ENCODE measurements around the gene GBGT1. TPM values are rescaled to one million over a fixed set of nuclear protein-coding genes. Genes with fewer than 3 reads are reported as not detected.

Gene GBGT1
- total and polyA plus RNA-seq, 4 experiments from 2014 or later: 0.16 to 6.3 (median 2.1) TPM

DNA sequence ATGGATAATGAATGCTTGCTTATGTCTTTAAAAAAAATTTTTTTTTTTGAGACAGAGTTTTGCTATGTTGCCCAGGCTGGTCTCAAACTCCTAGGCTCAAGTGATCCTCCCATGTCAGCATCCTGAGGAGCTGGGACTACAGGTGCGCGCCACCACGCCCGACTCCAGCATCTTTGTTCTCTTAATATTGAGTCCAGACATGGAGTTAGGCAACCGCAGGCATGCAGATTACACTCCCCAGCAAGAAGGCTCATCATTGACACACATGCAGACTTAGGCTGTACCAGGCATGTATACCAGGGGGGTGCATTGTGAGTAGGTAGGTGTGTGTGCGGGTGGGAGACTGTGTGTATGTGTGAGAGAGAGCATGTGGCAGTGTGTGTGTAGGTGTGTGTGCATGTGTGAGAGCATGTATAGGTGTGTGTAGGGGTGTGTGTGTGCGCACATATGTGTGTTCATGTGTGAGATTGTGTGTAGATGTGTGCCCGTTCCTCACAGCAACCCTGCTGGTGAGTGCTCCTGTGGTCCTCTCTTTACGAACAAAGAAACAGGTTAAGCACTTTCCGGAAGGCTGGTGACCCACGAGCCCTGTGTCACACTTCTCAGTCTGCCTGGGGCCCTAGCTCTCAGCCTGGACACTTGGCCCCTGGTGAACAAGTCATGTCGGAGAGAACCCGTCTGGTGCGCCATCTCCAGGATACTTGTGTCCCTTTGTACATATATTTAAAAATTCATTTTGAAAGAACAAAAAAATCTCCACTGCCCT, 39.2 kb upstream of the GBGT1 start:
- no peak overlapping the region for H3K4me3 Mint-ChIP-seq
- Histone ChIP-seq H3K36me3 (ENCODE audit: insufficient read depth, low read length) (no peaks in the 10 kb centered on the region), H3K9me3 (ENCODE audit: control insufficient read depth in 1 of 2, low read length in 2 of 2) (no peaks in the 10 kb centered on the region), H3K4me3 (ENCODE audit: low read length in 2 of 2) (no peak overlapping the region), H3K4me1 (ENCODE audit: insufficient read depth, low read length) (no peaks in the 10 kb centered on the region), H3K27me3 (ENCODE audit: insufficient read depth, low read length) (no peaks in the 10 kb centered on the region), H3K27ac (ENCODE audit: low read depth, low read length) (no peak overlapping the region)
- no peaks in the 10 kb centered on the region for H3K9me3 Mint-ChIP-seq
- DNase-seq: no peak
- H3K36me3 Mint-ChIP-seq: no peaks in the 10 kb centered on the region
- H3K27me3 Mint-ChIP-seq: peaks cover 7 to 16% of the 10 kb centered on the region in 2 donors
- intact Hi-C loops (cut with micrococcal nuclease): no loop called here
- POLR2A ChIA-PET (ENCODE audit: partially characterized antibody): no interaction called here
- peaks cover 2 to 11% (median 4%) of the 10 kb centered on the region in 4 donors for H3K4me1 Mint-ChIP-seq
- CTCF ChIA-PET (ENCODE audit: partially characterized antibody): interaction anchor here (1.4 kb wide), 1 partner anchor 17 kb away, joined by 3 read pairs; no protein-coding TSS in a partner anchor
- H3K27ac Mint-ChIP-seq: no peak overlapping the region

DNA sequence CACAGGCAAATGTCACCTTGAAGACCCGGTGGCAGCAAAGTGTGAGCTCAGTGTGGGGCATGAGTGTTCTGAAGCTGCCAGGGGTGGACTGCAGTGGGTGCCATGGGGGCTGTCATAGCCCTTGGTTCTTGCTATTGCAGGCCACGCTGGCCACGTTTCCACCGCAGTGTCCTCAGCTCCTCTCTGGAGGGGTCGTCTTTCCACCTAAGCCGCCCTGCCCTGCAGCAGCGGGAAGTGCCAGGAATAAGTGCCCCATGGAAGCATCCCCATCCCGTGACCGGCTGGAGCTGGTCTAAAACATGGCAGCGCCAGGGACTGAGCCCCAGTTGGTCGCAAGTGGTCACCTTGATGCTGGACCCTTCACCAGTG, 38.4 kb upstream of the GBGT1 start:
- ChIA-PET POLR2A (ENCODE audit: partially characterized antibody) (interaction anchor here (0.9 kb wide), 1 partner anchor 149 kb away, joined by 3 read pairs; no protein-coding TSS in a partner anchor), CTCF (ENCODE audit: partially characterized antibody) (interaction anchor here (1.4 kb wide), 1 partner anchor 16 kb away, joined by 3 read pairs; no protein-coding TSS in a partner anchor)
- Histone ChIP-seq H3K36me3 (ENCODE audit: insufficient read depth, low read length) (no peaks in the 10 kb centered on the region), H3K4me1 (ENCODE audit: insufficient read depth, low read length) (no peaks in the 10 kb centered on the region), H3K9me3 (ENCODE audit: control insufficient read depth in 1 of 2, low read length in 2 of 2) (no peaks in the 10 kb centered on the region), H3K4me3 (ENCODE audit: low read length in 2 of 2) (no peak overlapping the region), H3K27ac (ENCODE audit: low read depth, low read length) (no peak overlapping the region), H3K27me3 (ENCODE audit: insufficient read depth, low read length) (no peaks in the 10 kb centered on the region)
- Mint-ChIP-seq H3K36me3 (no peaks in the 10 kb centered on the region), H3K27ac (no peak overlapping the region), H3K9me3 (no peaks in the 10 kb centered on the region), H3K4me1 (peaks cover 2 to 11% (median 4%) of the 10 kb centered on the region in 4 donors), H3K27me3 (peaks cover 7 to 16% of the 10 kb centered on the region in 2 donors), H3K4me3 (no peak overlapping the region)
- intact Hi-C loops (cut with micrococcal nuclease): no loop called here
- DNase-seq: no peak

DNA sequence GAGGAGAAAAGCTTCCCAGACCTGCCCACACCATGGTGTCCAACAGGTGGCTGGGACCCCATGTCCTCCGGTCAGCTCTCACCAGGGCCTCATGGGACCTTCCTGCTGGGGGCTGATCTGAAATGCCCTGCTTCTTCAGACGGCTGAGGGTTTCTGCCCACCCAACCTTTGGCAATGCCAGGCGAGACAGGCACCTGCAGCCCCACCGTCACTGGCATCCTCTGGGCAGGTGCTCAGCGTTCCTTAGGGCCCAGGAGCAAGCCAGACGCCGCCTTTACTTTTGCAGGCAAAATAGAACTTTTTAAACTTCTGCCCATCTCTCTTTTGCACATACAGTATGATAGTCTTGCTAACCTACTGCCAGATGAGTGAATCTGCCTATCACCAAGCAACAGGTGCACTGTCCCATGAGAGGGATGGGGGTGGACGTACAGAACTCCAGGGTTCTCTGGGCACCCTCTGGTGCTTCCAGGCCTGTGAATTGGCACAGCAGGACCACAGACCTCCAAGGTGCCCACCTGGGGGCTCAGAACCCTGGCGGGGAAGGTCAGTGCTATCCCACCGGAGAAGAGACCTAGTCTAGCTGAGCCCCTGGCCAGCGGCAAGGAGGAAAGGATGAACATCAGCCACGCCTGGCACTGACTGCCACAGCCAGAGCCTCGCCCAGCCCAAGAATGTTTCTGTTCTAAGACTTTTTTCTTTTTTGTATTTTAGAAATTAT, 37.9 kb upstream of the GBGT1 start:
- Mint-ChIP-seq H3K4me3 (no peak overlapping the region), H3K36me3 (no peaks in the 10 kb centered on the region), H3K27ac (no peak overlapping the region), H3K27me3 (peaks cover 7 to 16% of the 10 kb centered on the region in 2 donors), H3K9me3 (no peaks in the 10 kb centered on the region), H3K4me1 (peaks cover 2 to 11% (median 4%) of the 10 kb centered on the region in 4 donors)
- H3K27ac ChIP-seq (ENCODE audit: low read depth, low read length): no peak overlapping the region
- CTCF ChIA-PET (ENCODE audit: partially characterized antibody): interaction anchor here (1.4 kb wide), 1 partner anchor 16 kb away, joined by 3 read pairs; no protein-coding TSS in a partner anchor
- no peak for DNase-seq
- H3K27me3 ChIP-seq (ENCODE audit: insufficient read depth, low read length): no peaks in the 10 kb centered on the region
- intact Hi-C loops (cut with micrococcal nuclease): no loop called here
- no peaks in the 10 kb centered on the region for H3K4me1 ChIP-seq (ENCODE audit: insufficient read depth, low read length)
- no peaks in the 10 kb centered on the region for H3K36me3 ChIP-seq (ENCODE audit: insufficient read depth, low read length)
- no peaks in the 10 kb centered on the region for H3K9me3 ChIP-seq (ENCODE audit: control insufficient read depth in 1 of 2, low read length in 2 of 2)
- POLR2A ChIA-PET (ENCODE audit: partially characterized antibody): interaction anchor here (0.9 kb wide), 1 partner anchor 149 kb away, joined by 3 read pairs; no protein-coding TSS in a partner anchor
- no peak overlapping the region for H3K4me3 ChIP-seq (ENCODE audit: low read length in 2 of 2)

DNA sequence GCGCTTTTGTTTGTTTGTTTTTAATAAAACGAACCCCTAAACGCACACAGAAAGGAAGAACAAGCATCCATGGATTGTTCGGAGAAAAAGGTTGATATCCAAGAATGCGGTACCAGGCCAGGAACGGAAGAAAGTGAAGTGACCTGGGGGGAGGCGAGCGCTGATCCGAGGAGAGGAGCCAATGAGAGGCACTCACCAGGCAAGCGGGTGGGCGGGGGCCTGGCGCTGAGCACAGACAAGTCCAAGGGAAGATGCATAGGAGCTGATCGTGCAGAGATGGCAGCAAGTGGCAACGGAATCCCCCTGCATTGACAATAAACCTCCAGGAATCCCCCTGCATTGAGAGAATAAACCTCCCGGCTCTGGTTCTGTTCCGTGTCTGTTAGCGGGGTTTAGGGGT, 36.9 kb upstream of the GBGT1 start:
- DNase-seq: no peak
- H3K9me3 Mint-ChIP-seq: no peaks in the 10 kb centered on the region
- H3K4me3 Mint-ChIP-seq: no peak overlapping the region
- H3K36me3 ChIP-seq (ENCODE audit: insufficient read depth, low read length): no peaks in the 10 kb centered on the region
- no peak overlapping the region for H3K27ac ChIP-seq (ENCODE audit: low read depth, low read length)
- ChIA-PET POLR2A (ENCODE audit: partially characterized antibody) (no interaction called here), CTCF (ENCODE audit: partially characterized antibody) (no interaction called here)
- no peak overlapping the region for H3K27ac Mint-ChIP-seq
- no peaks in the 10 kb centered on the region for H3K9me3 ChIP-seq (ENCODE audit: control insufficient read depth in 1 of 2, low read length in 2 of 2)
- H3K4me1 Mint-ChIP-seq: peaks cover 2 to 11% (median 4%) of the 10 kb centered on the region in 4 donors
- no peak overlapping the region for H3K4me3 ChIP-seq (ENCODE audit: low read length in 2 of 2)
- peaks cover 7 to 16% of the 10 kb centered on the region in 2 donors for H3K27me3 Mint-ChIP-seq
- no peaks in the 10 kb centered on the region for H3K4me1 ChIP-seq (ENCODE audit: insufficient read depth, low read length)
- intact Hi-C loops (cut with micrococcal nuclease): no loop called here
- no peaks in the 10 kb centered on the region for H3K27me3 ChIP-seq (ENCODE audit: insufficient read depth, low read length)
- H3K36me3 Mint-ChIP-seq: no peaks in the 10 kb centered on the region

DNA sequence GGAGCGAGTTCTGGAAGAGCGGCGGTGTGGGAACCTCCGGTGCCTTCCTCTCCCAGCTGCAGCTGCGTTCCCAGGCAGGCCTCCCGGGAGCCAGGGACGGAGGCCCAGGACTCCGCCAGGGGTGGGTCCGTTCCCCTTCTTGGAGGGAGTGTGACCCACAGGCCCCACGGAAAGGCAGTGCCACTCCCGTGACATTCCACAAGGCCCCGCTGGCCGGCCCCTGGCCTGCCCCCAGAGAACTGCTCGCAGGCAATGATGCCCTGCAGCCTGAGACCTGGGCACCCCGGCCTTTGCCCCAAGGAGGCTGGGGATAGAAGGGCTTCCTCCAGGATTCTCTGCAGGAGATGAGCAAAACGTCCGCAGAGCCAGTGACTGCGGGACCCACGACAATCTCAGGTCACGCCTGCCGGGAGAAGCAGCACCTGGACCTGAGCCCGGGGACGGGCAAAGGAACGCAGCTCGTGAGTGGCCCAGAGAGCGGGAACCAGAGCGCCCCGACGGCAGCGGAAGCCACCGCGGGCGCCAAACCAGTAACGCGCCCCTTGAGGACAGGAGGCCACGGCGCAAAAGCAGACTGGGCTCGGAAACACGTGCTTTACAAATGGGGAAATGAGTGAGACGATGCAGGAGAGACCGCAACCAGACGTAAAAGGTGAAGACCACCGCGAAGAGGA, 36.1 kb upstream of the GBGT1 start:
- peaks cover 0 to 5% (median 0%) of the 10 kb centered on the region in 8 donors for H3K9me3 Mint-ChIP-seq
- peaks cover 2 to 11% (median 4%) of the 10 kb centered on the region in 4 donors for H3K4me1 Mint-ChIP-seq
- H3K9me3 ChIP-seq (ENCODE audit: control insufficient read depth in 1 of 2, low read length in 2 of 2): no peaks in the 10 kb centered on the region
- intact Hi-C loops (cut with micrococcal nuclease): no loop called here
- peak; percentile 22 to 53 (median 36) for DNase-seq
- ChIA-PET POLR2A (ENCODE audit: partially characterized antibody) (no interaction called here), CTCF (ENCODE audit: partially characterized antibody) (interaction anchor here (1.2 kb wide), 1 partner anchor 14 kb away, joined by 3 read pairs; no protein-coding TSS in a partner anchor)
- peaks cover 11 to 16% of the 10 kb centered on the region in 2 donors for H3K27me3 Mint-ChIP-seq
- H3K36me3 ChIP-seq (ENCODE audit: insufficient read depth, low read length): no peaks in the 10 kb centered on the region
- H3K27me3 ChIP-seq (ENCODE audit: insufficient read depth, low read length): no peaks in the 10 kb centered on the region
- H3K4me3 Mint-ChIP-seq: peak overlapping the region; percentile 15 to 85 (median 72)
- H3K4me3 ChIP-seq (ENCODE audit: low read length in 2 of 2): no peak overlapping the region
- no peaks in the 10 kb centered on the region for H3K36me3 Mint-ChIP-seq
- no peak overlapping the region for H3K27ac ChIP-seq (ENCODE audit: low read depth, low read length)
- H3K27ac Mint-ChIP-seq: peak overlapping the region in 4 of 7 donors; percentile 26 to 92 (median 43)
- no peaks in the 10 kb centered on the region for H3K4me1 ChIP-seq (ENCODE audit: insufficient read depth, low read length)

DNA sequence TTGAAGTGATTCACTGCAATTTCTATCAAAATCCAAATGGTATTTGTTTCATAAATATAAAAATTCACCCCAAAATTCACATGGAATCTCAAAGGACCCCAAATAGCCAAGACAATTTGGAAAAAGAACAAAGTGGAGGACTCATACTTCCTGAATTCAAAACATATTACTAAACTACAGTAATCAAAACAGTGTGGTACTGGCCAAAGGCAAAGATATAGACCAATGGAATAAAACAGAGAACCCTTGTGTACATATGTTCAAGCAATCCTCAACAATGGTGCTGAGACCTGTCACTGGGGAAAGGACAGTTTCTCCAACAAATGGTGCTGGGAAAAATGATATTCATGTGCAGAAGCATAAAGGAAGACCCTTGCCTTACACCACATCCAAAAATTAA, 31.3 kb upstream of the GBGT1 start:
- Histone ChIP-seq H3K9me3 (ENCODE audit: control insufficient read depth in 1 of 2, low read length in 2 of 2) (no peaks in the 10 kb centered on the region), H3K27ac (ENCODE audit: low read depth, low read length) (no peak overlapping the region), H3K27me3 (ENCODE audit: insufficient read depth, low read length) (peaks cover 4% of the 10 kb centered on the region), H3K4me1 (ENCODE audit: insufficient read depth, low read length) (no peaks in the 10 kb centered on the region), H3K4me3 (ENCODE audit: low read length in 2 of 2) (no peak overlapping the region), H3K36me3 (ENCODE audit: insufficient read depth, low read length) (no peaks in the 10 kb centered on the region)
- ChIA-PET POLR2A (ENCODE audit: partially characterized antibody) (no interaction called here), CTCF (ENCODE audit: partially characterized antibody) (no interaction called here)
- Mint-ChIP-seq H3K4me3 (no peak overlapping the region), H3K27me3 (peaks cover 13 to 19% of the 10 kb centered on the region in 2 donors), H3K4me1 (peaks cover under 1 to 7% (median 2%) of the 10 kb centered on the region in 4 donors), H3K9me3 (peaks cover 0 to 5% (median 0%) of the 10 kb centered on the region in 8 donors), H3K36me3 (no peaks in the 10 kb centered on the region), H3K27ac (no peak overlapping the region)
- intact Hi-C loops (cut with micrococcal nuclease): no loop called here
- DNase-seq: no peak

DNA sequence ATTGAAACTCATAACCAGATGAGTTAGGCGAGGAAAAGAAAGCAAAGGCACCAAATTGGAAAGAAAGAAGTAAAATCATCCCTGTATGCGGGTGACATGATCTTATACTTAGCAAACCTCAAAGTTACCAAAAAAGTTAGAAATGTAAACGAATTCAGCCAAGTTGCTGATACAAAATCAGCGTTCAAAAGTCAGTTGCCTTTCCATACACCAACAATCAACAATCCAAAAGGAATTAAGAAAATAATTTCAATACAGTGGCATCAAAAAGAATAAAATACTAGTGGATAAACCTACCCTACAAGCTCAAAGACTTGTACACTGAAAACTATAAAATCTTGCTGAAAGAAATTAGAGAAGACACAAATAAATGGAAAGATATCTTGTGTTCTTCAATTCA, 30.9 kb upstream of the GBGT1 start:
- Histone ChIP-seq H3K4me3 (ENCODE audit: low read length in 2 of 2) (no peak overlapping the region), H3K27me3 (ENCODE audit: insufficient read depth, low read length) (peaks cover 4% of the 10 kb centered on the region), H3K27ac (ENCODE audit: low read depth, low read length) (no peak overlapping the region), H3K4me1 (ENCODE audit: insufficient read depth, low read length) (no peaks in the 10 kb centered on the region), H3K9me3 (ENCODE audit: control insufficient read depth in 1 of 2, low read length in 2 of 2) (no peaks in the 10 kb centered on the region), H3K36me3 (ENCODE audit: insufficient read depth, low read length) (no peaks in the 10 kb centered on the region)
- H3K27me3 Mint-ChIP-seq: peaks cover 13 to 17% of the 10 kb centered on the region in 2 donors
- peaks cover 0 to 4% (median 0%) of the 10 kb centered on the region in 4 donors for H3K4me1 Mint-ChIP-seq
- peaks cover 0 to 5% (median 0%) of the 10 kb centered on the region in 8 donors for H3K9me3 Mint-ChIP-seq
- no peak for DNase-seq
- H3K36me3 Mint-ChIP-seq: no peaks in the 10 kb centered on the region
- H3K27ac Mint-ChIP-seq: no peak overlapping the region
- CTCF ChIA-PET (ENCODE audit: partially characterized antibody): no interaction called here
- POLR2A ChIA-PET (ENCODE audit: partially characterized antibody): no interaction called here
- intact Hi-C loops (cut with micrococcal nuclease): no loop called here
- H3K4me3 Mint-ChIP-seq: no peak overlapping the region
